K562 (cell line): ENCODE results near the gene APOC4. TPM values are rescaled to one million over a fixed set of nuclear protein-coding genes. Genes with fewer than 3 reads are reported as not detected.

Source experiments
- ATAC-seq: fragments of 200-7000 bp; cut with Tn5 transposase; 3 replicates; pipeline ENCODE4 v1.9.1; 2020; ENCODE audit warnings: moderate library complexity
- BruUV-seq: library from RNA; stranded (reverse); fragments of 400-500 nt; replicated peaks from 2 replicates; lab custom pipeline; 2021; lab: Mats Ljungman, UMichigan
- CTCF ChIA-PET: fragments of 300-600 bp; formaldehyde crosslinking; extraction: SDS; loops from one replicate; lab custom pipeline; 2021; ENCODE audit warnings: low intra/inter-chr PET ratio; lab: Yijun Ruan, JAX
- POLR2A ChIA-PET: fragments of 300-600, 350-650 bp; sonication (Branson Sonifier 250); formaldehyde crosslinking; extraction: SDS; loops from one replicate; lab custom pipeline; 2021; ENCODE audit warnings: antibody characterized with exemption, inconsistent platforms; lab: Yijun Ruan, JAX
- DNase-seq, 4 experiments: peaks; one replicate each; pipeline versions ENCODE4 v3.0.0 to v3.0.0-alpha.2; 2011 to 2018; ENCODE audit warnings: low spot score in 3 of 4, mixed read lengths in 3 of 4; ENCODE audit errors: extremely low read depth in 1 of 4
- FAIRE-seq: peaks from 2 replicates; lab custom pipeline; 2011; peaks lifted over from hg19 to GRCh38; lab: Jason Lieb, UNC
- H2AFZ ChIP-seq: 2 replicates; pipeline ENCODE4 v1.6.0; 2011; ENCODE audit warnings: low read depth, low read length, control low read depth, inconsistent platforms
- H3K27ac ChIP-seq: fragments of 200-600 bp; 3 replicates; pipeline ENCODE4 v1.8.0; 2011; ENCODE audit warnings: low read depth, mild to moderate bottlenecking, control low read depth, inconsistent platforms, low read length, moderate library complexity, mixed read lengths; ENCODE audit errors: extremely low read depth
- H3K27me3 ChIP-seq, 2 experiments: fragments of 300-600 bp in 1 of 2; 2 replicates in 1 of 2; 3 replicates in 1 of 2; pipeline versions ENCODE4 v1.6.0 to v1.8.0; 2011; ENCODE audit warnings: inconsistent platforms in 2 of 2, low read length in 2 of 2, mild to moderate bottlenecking in 1 of 2, mixed read lengths in 1 of 2, moderate library complexity in 1 of 2; ENCODE audit not compliant: control insufficient read depth in 2 of 2, insufficient read depth in 2 of 2
- H3K36me3 ChIP-seq: fragments of 300-600 bp; 3 replicates; pipeline ENCODE4 v1.8.0; 2011; ENCODE audit warnings: mild to moderate bottlenecking, low read length, inconsistent platforms; ENCODE audit not compliant: control insufficient read depth, insufficient read depth
- H3K4me1 ChIP-seq, 2 experiments: fragments of 200-600 bp in 1 of 2; replicated peaks in 1 of 2; 2 replicates in 1 of 2; 3 replicates in 1 of 2; pipeline versions ENCODE4 v1.5.1 to v1.8.0; 2011; ENCODE audit warnings: inconsistent platforms in 2 of 2, low read length in 2 of 2, mild to moderate bottlenecking in 1 of 2, mixed read lengths in 1 of 2, moderate library complexity in 1 of 2; ENCODE audit not compliant: control insufficient read depth in 2 of 2, insufficient read depth in 2 of 2
- H3K4me2 ChIP-seq: 2 replicates; pipeline ENCODE4 v1.6.1; 2011; ENCODE audit warnings: low read length, control low read depth, inconsistent platforms, mixed read lengths; ENCODE audit not compliant: insufficient read depth
- H3K4me3 ChIP-seq: fragments of 200-600 bp; sonication (generic), shearing (Covaris generic); 2 replicates; pipeline ENCODE4 v1.5.1; 2016; ENCODE audit warnings: control low read depth, inconsistent platforms
- H3K79me2 ChIP-seq: fragments of 200-600 bp; 3 replicates; pipeline ENCODE4 v1.8.0; 2011; ENCODE audit warnings: low read length, inconsistent platforms; ENCODE audit not compliant: control insufficient read depth, insufficient read depth
- H3K9ac ChIP-seq, 2 experiments: 2 replicates each; pipeline versions ENCODE4 v1.6.0 to v1.6.1; 2011; ENCODE audit warnings: low read depth in 2 of 2, low read length in 2 of 2, control low read depth in 1 of 2, inconsistent platforms in 1 of 2, mild to moderate bottlenecking in 1 of 2, mixed read lengths in 1 of 2; ENCODE audit not compliant: insufficient read depth in 1 of 2
- H3K9me1 ChIP-seq: one replicate; pipeline ENCODE4 v1.6.0; 2011; ENCODE audit warnings: inconsistent platforms, mild to moderate bottlenecking, low read length, moderate library complexity; ENCODE audit not compliant: control insufficient read depth, insufficient read depth
- H3K9me3 ChIP-seq: replicated peaks from 2 replicates; pipeline ENCODE4 v1.5.1; 2011; ENCODE audit warnings: low read depth, low read length, inconsistent platforms; ENCODE audit not compliant: control insufficient read depth, insufficient read depth
- H4K20me1 ChIP-seq: replicated peaks from 2 replicates; pipeline ENCODE4 v1.6.1; 2011; ENCODE audit warnings: low read length, inconsistent platforms, mixed read lengths; ENCODE audit not compliant: control insufficient read depth, insufficient read depth
- ARID2 ChIP-seq: fragments of 450-650 bp; IDR thresholded peaks from 2 replicates; pipeline ENCODE4 v1.6.1; 2017; ENCODE audit warnings: antibody characterized with exemption, mild to moderate bottlenecking
- CHD1 ChIP-seq: fragments of 200-600 bp; sonication (generic); IDR thresholded peaks from one replicate; pipeline ENCODE4 v1.6.1; 2012; ENCODE audit warnings: mild to moderate bottlenecking, moderate library complexity, low read length, inconsistent platforms
- CTCFL ChIP-seq: IDR thresholded peaks from 2 replicates; pipeline ENCODE4 v1.6.1; 2011; ENCODE audit warnings: borderline replicate concordance, low read depth, mild to moderate bottlenecking, moderate library complexity, low read length; ENCODE audit not compliant: insufficient read depth, poor library complexity, severe bottlenecking
- GABPB1 ChIP-seq: sonication (generic); formaldehyde crosslinking; IDR thresholded peaks from 2 replicates; pipeline ENCODE4 v1.8.0; 2022; ENCODE audit warnings: mild to moderate bottlenecking, missing genetic modification reagents
- HNRNPH1 ChIP-seq: fragments of 200-400 bp; formaldehyde crosslinking; optimal IDR thresholded peaks from 2 replicates; pipeline ENCODE3; 2017; ENCODE audit warnings: low read depth, mild to moderate bottlenecking, low read length, moderate library complexity
- JUNB ChIP-seq: fragments of 450-650 bp; formaldehyde crosslinking; conservative IDR thresholded peaks from 2 replicates; pipeline ENCODE4 v1.4.0; 2020; ENCODE audit warnings: mild to moderate bottlenecking
- MCM5 ChIP-seq: fragments of 450-650 bp; IDR thresholded peaks from 2 replicates; pipeline ENCODE4 v1.6.1; 2016; ENCODE audit warnings: low read depth
- SETDB1 ChIP-seq: IDR thresholded peaks from one replicate; pipeline ENCODE4 v1.6.1; 2012; ENCODE audit warnings: low read length, control low read depth, inconsistent platforms
- SMARCA4 ChIP-seq: fragments of 450-650 bp; IDR thresholded peaks from 2 replicates; pipeline ENCODE4 v1.6.1; 2016
- TBP ChIP-seq: optimal IDR thresholded peaks from 2 replicates; pipeline ENCODE3; 2011; ENCODE audit warnings: low read depth, low read length, improper control_type of control experiment
- WHSC1 ChIP-seq: IDR thresholded peaks from one replicate; pipeline ENCODE4 v1.6.1; 2012; ENCODE audit warnings: low read length, control low read depth, inconsistent platforms
- ZFP36 ChIP-seq: fragments of 150-350 bp; IDR thresholded peaks from 2 replicates; pipeline ENCODE4 v1.6.1; 2018; ENCODE audit warnings: low read length, low read depth; ENCODE audit not compliant: partially characterized antibody
- ZFPM2 ChIP-seq: fragments of 250-450 bp; sonication (Bioruptor Pico); IDR thresholded peaks from 2 replicates; pipeline ENCODE4 v1.5.1; 2022; ENCODE audit warnings: mild to moderate bottlenecking
- ZNF398 ChIP-seq: fragments of 250-450 bp; sonication (Bioruptor Pico); IDR thresholded peaks from 2 replicates; pipeline ENCODE4 v1.8.0; 2021; ENCODE audit warnings: moderate library complexity, mild to moderate bottlenecking, inconsistent platforms
- ZNF445 ChIP-seq: fragments of 250-450 bp; sonication (Bioruptor Pico); IDR thresholded peaks from 2 replicates; pipeline ENCODE4 v1.4.0; 2020; ENCODE audit warnings: low read depth, mild to moderate bottlenecking, moderate library complexity
- ZNF830 ChIP-seq: fragments of 250-450 bp; sonication (Bioruptor Pico); IDR thresholded peaks from 2 replicates; pipeline ENCODE4 v1.5.0; 2021; ENCODE audit warnings: mild to moderate bottlenecking
- WGBS: fragments of 100-300 bp; shearing (Covaris generic); methylation state at CpG from one replicate; pipeline ENCODE4 v1.1.6; 2016; ENCODE audit warnings: low coverage, mixed read lengths; ENCODE audit not compliant: insufficient coverage; ENCODE audit errors: missing lambda C conversion rate; 5-methylcytosine and 5-hydroxymethylcytosine counted together
- in situ Hi-C: fragments of 300-500 bp; cut with MboI; formaldehyde crosslinking; loops from 4 replicates; pipeline ENCODE4 v1.15.0; 2018; ENCODE audit warnings: inconsistent platforms, mixed read lengths
- intact Hi-C: fragments of 100-400 bp; cut with micrococcal nuclease; formaldehyde crosslinking; loops from 2 replicates; pipeline ENCODE4 v1.14.2; 2022
- polyA plus RNA-seq, 8 experiments: library from polyadenylated mRNA; depleted of rRNA in 4 of 8; stranded (reverse) in 5 of 8; unstranded in 3 of 8; fragments of >200 nt; fragmentation: Nextera tagmentation in 2 of 8; fragmentation: Illumina TruSeq in 1 of 8; extraction: Ambion mirVana in 2 of 8; extraction: Trizol in 1 of 8; gene quantifications; 2 replicates each; pipeline versions ENCODE4 v1.2.1 to v1.2.3, GENCODE V29; 2011 to 2014; ENCODE audit warnings: inconsistent platforms in 1 of 8, missing spikeins in 1 of 8
- total RNA-seq, 7 experiments: library from RNA; depleted of rRNA in 6 of 7; stranded (reverse); fragments of >200 nt in 6 of 7; fragmentation: Illumina TruSeq in 2 of 7; extraction: Trizol in 2 of 7; gene quantifications; 2 replicates each; pipeline versions ENCODE4 v1.2.1 to v1.2.3, GENCODE V29; 2011 to 2021; ENCODE audit warnings: low replicate concordance in 1 of 7

The APOC4 gene
- total and polyA plus RNA-seq, 9 of the 15 experiments (the other 6 are each of a cell fraction or from before 2014, with no cell fraction given): 0.46 TPM; not detected in 8

- Histone ChIP-seq H3K9ac (no peak overlapping the region), H3K79me2 (no peaks in the 10 kb centered on the region), H3K27me3 (no peaks in the 10 kb centered on the region), H3K4me2 (no peak overlapping the region), H3K36me3 (peaks cover 83% of the 10 kb centered on the region; the same call in 2 of the 3 replicates), H2AFZ (no peak overlapping the region), H3K9me1 (no peaks in the 10 kb centered on the region), H3K9me3 (no peaks in the 10 kb centered on the region), H3K4me1 (peaks cover 0 to 12% of the 10 kb centered on the region in 2 experiments; a peak in 2 of 5 replicates), H4K20me1 (no peaks in the 10 kb centered on the region; the same call in 1 of the 2 replicates), H3K4me3 (no peak overlapping the region), H3K27ac (no peak overlapping the region)
- no peak for DNase-seq
- no TSS peak for BruUV-seq
- no peak for FAIRE-seq
- in situ Hi-C loops (no loop called here), intact Hi-C loops (no loop called here)
- 93% methylated on average over 5 of the region's 7 CpGs for WGBS
- ChIA-PET CTCF (no interaction called here), POLR2A (interaction anchor here (0.6 to 1.6 kb wide), 6 partner anchors 9 to 486 kb away, joined by 3 to 4 read pairs (median 3); partner anchors contain the start of gene NECTIN2)
- TF ChIP-seq ZNF830 (CRISPR knock-in tag) (no peak), ZFPM2 (CRISPR knock-in tag) (no peak), CHD1 (no peak), SETDB1 (no peak), ZFP36 (no peak), TBP (no peak), ZNF398 (no peak), WHSC1 (no peak), GABPB1 (CRISPR knock-in tag) (no peak), JUNB (CRISPR knock-in tag) (no peak), HNRNPH1 (no peak), MCM5 (no peak), ZNF445 (CRISPR knock-in tag) (no peak), CTCFL (no peak), ARID2 (no peak), SMARCA4 (no peak)
- ATAC-seq: no peak
Observed at GRCh38 chr19:44986389-44986788, 44.4 kb downstream of the APOC4 start.
